Measurements from ENCODE around the gene HEATR5A.
A peak's percentile ranks its signal among the peaks of the same experiment; 100 is the strongest.
"Not testable (repeated sequence)": the region's sequence is repeated elsewhere in the genome, so short reads cannot be mapped to it uniquely, and the experiment has no call there.

Gene HEATR5A

GRCh38 chr14:31420319-31421111 lies at the start of gene HEATR5A:
Gene HEATR5A, minus strand, starts transcription at chr14:31420550. Its CDS starts 17,575 bp downstream, at chr14:31402975.
- FAIRE-seq, result no peak

DNA sequence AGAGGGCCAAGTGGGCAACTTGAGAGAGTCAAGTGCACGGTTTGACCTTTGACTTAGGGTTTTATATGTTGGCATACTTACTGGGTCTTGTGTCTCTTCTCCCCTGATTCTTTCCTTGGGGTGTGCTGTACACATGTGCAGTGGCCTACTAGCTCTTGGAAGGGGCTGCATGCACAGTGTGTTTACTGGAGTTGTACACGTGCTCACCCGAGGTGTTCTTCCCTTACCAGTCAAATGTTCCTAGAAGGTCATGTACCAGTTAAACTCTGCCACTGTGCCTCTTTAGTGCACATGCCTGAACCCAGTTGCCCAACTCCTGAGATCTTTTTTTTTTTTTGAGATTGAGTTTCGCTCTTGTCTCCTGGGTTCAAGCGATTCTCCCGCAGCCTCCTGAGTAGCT lies 46.2 kb upstream of the HEATR5A start:
- no peak for FAIRE-seq

DNA sequence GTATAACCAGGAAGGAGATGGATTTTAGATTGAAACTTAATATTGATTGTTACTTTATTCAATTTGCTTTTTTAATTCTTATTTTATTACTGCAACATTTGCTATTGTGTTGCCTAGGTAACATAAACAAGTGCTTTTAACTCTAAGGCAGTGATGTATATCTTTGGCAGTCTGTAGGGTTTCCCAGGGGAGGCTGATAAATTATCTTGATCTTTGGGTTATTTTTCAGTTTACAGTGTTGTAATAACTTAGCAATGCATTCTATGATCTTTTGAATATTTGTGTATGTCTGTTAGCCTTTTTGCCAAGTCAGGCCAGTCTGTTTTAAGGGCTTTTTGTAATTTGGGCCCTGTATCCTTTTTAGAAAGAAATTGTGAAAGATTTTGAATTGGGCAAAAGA lies 44.8 kb upstream of the HEATR5A start:
- FAIRE-seq, result no peak

GRCh38 chr14:31462450-31462849 lies 42.1 kb upstream of the HEATR5A start:
- not testable (repeated sequence) for FAIRE-seq

DNA sequence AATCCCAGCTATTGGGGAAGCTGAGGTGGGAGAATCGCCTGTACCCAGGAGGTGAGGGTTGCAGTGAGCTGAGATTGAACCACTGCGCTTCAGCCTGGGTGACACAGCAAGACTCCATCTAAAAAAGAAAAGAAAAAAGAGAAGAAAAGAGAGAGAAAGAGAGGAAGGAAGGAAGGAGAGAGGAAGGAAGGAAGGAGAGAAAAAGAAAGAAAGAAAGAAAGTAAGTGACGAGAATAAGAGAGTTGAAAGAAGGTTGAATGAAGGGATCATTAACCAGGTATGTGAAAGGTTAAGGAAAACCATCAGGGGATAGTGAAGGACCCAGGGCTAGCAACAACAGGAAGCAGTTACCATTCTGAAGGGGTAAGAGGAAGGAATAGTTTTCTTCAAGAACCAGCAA lies 41.2 kb upstream of the HEATR5A start:
- no peak for FAIRE-seq

DNA sequence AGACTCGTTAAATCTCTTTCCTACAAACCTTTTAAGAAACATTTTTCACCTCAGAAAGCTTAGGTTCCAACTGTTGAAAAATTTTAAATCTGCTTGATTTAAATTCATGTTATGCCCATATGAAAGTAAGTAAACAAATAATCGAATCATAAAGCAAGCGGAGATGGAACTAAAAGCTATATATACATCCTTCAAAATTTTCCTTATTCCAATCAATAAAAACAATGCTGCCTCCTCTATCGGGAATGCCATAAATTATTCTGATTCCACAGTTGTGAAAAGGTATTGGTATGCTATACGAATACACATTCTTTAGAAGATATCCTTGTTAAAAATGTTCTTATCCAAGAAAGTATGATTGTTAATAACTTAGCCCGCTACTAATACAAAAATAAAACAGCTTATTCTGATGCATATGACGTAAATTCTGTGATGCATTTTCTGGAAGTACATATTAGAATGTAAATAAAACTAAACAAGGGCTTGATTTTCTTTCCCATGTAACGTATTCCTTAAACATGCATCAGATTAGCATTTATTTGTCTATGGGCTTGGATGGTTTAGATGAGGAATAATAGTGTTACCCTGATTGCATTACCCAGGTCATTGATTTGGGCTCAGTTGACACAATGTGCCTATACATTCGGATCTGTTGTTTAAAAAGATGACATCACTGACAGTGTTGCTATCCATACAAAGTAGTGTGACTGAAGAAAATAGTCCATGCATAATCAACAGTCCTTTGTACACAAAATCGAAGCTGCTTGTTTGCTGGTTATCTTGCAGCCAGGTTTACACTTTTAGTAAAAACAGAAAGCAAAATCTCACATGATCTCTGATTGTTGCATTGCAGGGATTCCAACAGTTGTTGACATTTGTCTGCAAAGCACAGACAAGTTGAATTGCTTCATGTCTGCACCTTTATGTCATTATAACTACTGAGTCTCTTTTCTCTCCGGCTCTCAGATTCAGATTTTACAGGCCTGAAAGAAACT lies 37.6 kb upstream of the HEATR5A start:
- FAIRE-seq, result no peak

DNA sequence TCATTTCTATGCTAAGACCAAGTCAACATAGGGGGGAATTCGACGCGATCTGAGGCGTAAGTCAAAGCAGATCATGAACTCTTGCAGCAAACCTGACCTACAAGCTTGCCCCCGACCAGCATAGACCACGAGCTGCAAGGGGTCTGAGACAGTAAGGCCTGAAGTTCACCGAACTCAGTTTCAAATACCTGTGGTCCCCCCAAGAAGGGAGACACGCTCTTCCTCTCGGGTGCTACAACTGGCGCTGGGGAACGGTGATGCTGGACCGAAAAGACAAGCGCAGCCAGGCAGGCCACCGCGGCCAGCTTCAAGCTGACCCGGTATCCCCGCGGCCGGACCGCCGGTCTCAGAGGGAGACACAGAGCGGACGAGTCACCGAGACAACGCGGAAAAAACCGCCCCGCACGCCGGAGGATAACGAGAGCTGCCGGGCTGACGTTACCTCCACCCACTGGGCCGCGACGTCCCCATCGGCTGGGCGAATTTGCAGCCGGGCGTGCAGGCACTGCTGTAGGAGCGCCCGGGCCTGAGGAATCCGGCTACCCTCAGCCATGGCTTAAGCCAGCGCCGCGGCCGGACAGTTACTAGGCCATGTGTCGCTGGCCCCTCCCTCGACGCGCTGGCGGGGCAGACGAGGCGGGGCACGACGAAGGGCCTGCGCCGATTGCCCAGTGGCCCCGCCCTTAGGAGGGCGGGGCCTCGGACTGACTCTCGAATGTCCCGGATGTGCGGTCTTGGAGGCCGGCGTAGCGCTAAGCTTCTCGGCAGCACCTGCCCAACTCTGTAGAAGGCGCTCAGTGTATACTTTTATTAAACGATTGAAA lies 36.7 kb upstream of the HEATR5A start, which contains the start of gene DTD2:
TSS of gene DTD2 (minus strand) at position 666 of the 824 bp plus-strand sequence. CDS start at position 553, 113 bp downstream.
- FAIRE-seq, result peak; percentile 97

DNA sequence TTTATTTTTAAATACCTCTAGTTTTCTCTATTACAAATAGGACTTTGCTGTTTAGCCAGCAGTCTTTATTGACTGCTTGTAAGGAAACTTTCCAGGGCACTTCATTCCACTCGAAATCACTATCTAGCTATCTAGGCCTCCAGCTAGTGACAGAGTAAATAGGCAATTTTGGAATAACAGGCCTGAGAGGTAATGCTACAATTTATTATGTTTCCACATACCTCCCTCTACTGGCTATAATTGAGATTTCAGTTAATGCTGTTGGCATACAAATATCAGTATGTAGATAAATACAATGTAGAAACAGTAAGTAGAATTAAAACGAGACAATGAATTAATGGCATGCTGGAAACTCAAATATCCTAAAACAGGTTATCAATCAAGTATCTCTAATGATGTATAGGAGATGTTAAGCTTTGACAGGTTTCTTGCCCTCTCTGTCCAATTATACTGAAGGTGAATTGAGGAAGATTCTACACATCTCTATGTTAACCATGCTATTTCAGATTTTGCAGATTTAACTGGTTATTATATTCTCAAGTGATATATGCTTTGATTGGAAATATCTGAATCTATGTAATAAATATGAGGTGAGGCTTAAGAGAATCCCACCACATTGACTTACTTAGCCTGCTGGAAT lies 29.7 kb upstream of the HEATR5A start:
- peak; percentile 87 for FAIRE-seq

- FAIRE-seq, result no peak
Observed at GRCh38 chr14:31449136-31449535, 28.8 kb upstream of the HEATR5A start.

GRCh38 chr14:31445703-31446102 lies 25.4 kb upstream of the HEATR5A start:
- no peak for FAIRE-seq

- no peak for FAIRE-seq
Observed at GRCh38 chr14:31442284-31442683, 21.9 kb upstream of the HEATR5A start.

DNA sequence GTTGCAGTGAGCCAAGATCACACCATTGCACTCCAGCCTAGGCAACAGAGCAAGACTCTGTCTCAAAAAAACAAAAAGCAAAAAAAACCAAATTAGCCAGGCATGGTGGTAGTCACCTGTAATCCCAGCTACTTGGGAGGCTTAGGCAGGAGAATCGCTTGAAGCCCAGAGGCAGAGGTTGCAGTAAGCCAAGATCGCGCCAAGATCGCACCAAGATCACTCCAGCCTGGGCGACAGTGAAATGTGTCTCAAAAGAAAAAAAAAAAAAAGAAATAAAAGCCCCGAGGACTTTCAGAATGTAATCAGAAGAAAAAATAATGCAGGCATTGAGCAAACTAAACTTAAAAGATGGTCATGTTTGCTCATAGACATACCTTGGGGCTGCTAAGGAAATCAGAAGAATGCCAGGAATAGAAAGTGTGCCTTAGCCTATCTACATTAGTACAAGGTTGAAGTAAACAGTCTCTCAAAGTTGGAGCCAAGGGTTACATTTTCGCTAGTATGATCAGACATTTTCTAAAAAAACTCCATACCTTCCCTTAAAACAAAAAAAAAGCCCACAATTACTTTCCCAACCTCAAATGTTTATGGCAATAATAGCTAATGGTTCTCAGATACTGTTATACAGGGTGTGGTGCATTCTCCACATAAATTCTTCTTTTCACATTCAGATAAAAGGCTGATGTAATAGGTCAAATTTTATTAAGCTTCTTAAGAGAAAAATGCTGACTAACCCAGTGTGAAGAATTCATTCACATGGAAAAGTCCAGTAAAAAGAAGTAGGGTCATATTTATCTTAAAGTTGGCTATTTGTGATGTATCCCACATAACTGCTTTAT lies 21.1 kb upstream of the HEATR5A start:
- no peak for FAIRE-seq

DNA sequence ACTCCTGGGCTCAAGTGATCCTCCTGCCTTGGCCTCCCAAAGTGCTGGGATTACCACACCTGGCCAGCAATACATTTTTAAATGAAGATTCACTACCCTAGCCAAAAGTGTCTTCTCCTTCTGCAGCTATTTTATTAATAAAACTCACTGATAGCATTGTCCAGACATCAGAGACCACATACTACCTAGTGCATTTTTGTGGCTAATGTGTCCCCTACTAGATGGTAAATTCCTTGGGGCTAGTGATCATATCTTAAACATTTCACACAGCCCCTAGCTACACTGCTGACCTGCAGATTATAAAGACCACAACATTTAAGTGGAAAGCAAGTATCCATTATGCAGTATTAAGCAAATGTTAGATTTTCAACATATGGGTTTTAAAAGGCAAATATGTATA lies 19.9 kb upstream of the HEATR5A start:
- no peak for FAIRE-seq

- FAIRE-seq, result no peak
Observed at GRCh38 chr14:31439561-31439960, 19.2 kb upstream of the HEATR5A start.

- not testable (repeated sequence) for FAIRE-seq
Observed at GRCh38 chr14:31437045-31437691, 16.8 kb upstream of the HEATR5A start.

- FAIRE-seq, result no peak
Observed at GRCh38 chr14:31435276-31435675, 14.9 kb upstream of the HEATR5A start.

DNA sequence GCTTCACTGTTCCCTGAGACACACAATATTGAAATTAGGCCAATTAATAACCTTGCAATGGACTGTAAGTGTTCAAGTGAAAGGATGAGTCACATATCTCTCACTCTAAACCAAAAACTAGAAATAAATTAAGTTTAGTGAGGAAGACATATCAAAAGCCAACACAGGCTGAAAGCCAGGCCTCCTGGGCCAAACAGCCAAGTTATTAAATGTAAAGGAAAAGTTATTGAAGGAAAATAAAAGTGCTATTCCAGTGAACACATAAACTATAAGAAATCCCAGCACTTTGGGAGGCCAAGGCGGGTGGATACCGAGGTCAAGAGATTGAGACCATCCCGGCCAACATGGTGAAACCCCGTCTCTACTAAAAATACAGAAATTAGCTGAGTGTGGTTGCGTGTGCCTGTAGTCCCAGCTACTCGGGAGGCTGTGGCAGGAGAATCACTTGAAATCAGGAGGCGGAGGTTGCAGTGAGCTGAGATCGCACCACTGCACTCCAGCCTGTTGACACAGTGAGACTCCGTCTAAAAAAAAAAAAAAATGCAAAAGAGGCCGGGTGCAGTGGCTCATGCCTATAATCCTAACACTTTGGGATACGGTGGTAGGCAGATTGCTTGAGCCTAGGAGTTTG lies 10.4 kb upstream of the HEATR5A start:
- no peak for FAIRE-seq

DNA sequence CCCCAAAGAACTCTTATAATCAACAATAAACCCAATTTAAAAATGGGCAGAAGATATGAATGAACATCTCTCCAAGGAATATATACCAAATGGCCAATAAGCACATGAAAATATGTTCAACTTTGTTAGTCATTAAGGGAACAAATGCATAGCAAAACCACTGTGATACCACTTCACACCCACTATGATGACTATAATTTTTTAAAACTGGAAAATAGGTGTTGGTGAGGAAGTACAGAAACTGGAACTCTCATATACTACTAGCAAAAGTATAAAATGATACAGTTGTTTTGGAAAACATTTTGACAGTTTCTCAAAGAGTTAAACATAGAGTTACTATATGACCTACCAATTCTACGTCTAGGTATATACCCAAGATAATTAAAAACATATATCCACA lies 9.4 kb upstream of the HEATR5A start:
- no peak for FAIRE-seq

DNA sequence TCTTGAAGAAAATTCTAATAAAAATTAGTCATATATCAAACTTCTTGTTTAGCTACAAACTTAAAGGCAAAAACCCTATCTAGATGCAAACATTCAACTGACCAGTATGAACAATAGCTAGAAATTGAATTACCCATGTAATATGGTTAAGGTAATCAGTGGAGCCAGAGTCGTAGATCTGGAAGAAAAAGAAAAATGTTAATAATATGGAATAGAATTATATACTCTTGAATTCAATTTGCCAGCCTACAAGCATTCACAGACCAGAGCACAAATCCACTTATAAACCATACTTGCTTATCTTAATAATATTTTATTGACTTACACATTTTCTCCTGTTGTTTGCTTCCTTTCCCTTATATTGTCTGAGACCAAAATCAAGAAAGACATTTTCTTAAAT lies 7.7 kb upstream of the HEATR5A start:
- FAIRE-seq, result peak; percentile 88

GRCh38 chr14:31426663-31427062 lies 6.3 kb upstream of the HEATR5A start:
- FAIRE-seq, result no peak
